VCaP (cell line): ENCODE measurements around the gene ZC3H7A.

Experiments used
- H3K27ac ChIP-seq: fragments of 450-650 bp; 2 replicates; pipeline ENCODE4 v1.5.1; 2017
- TF ChIP-seq, protein P1 (sequence below): fragments of 450-650 bp; conservative IDR thresholded peaks from 2 replicates; pipeline ENCODE4 v1.5.1; 2017; ENCODE audit warnings: mild to moderate bottlenecking, moderate library complexity

Gene ZC3H7A

DNA sequence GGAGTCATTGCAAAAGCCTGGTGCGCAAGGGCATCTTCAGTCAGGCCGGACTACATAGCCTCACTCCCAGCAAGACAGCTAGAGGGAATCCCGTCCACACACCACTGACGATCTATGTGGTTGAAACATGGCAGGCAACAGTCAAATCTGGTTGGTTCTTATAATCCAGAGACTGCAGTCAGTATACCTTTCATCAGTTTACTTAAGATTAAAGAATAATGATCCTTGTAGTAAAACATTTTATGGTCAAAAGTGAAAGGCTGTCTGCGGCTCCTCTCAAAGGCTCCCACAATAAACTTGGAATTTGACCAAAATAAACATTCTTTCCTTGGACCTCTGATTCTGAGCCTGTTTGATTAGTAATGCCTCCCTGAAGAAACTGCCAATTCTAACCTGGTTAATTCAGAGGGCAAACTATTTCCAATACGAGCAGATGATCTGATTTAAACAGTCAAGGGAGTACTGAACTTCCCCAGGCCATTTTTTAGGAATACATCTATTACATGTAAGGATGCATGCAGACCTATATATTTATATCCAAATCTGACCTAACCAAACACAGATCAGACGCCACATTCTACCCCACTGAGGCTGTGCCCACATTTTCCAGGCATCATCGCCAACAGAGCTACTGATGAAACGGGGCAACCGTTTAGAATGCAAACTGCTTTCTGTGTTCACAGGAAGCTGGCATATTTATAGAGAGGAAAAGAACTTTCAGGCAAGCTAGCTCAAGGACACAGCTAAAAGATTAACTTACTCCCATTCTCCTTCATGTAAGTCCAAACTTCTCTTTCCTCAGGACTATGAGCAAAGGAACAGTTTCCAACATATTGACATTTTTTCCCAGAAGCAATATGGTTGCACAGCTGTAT, 39.1 kb downstream of the ZC3H7A start:
- H3K27ac ChIP-seq: peak overlapping the region; percentile 70
- TF ChIP-seq, protein P1, sequence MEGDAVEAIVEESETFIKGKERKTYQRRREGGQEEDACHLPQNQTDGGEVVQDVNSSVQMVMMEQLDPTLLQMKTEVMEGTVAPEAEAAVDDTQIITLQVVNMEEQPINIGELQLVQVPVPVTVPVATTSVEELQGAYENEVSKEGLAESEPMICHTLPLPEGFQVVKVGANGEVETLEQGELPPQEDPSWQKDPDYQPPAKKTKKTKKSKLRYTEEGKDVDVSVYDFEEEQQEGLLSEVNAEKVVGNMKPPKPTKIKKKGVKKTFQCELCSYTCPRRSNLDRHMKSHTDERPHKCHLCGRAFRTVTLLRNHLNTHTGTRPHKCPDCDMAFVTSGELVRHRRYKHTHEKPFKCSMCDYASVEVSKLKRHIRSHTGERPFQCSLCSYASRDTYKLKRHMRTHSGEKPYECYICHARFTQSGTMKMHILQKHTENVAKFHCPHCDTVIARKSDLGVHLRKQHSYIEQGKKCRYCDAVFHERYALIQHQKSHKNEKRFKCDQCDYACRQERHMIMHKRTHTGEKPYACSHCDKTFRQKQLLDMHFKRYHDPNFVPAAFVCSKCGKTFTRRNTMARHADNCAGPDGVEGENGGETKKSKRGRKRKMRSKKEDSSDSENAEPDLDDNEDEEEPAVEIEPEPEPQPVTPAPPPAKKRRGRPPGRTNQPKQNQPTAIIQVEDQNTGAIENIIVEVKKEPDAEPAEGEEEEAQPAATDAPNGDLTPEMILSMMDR: no peak

DNA sequence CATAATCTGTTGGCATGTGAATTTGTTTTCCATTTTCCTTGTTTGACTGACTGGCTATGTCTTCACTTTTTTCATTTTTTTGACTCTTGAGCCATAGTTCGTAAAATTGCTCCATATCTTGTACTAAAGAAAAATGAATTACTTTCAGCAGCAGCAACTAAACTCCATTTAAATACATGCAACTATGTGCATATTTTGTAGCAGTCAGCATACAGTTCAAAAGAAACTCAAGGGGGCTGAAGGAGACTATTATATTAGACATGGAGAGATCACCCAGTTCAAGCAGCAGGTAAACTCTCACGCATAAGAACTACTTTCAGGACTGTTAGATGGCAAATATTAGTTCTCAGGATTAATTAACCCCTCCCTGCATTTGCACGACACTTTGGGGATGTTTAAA, 40.8 kb downstream of the ZC3H7A start:
- peak overlapping the region; percentile 70 for H3K27ac ChIP-seq
- TF ChIP-seq, protein P1: no peak

DNA sequence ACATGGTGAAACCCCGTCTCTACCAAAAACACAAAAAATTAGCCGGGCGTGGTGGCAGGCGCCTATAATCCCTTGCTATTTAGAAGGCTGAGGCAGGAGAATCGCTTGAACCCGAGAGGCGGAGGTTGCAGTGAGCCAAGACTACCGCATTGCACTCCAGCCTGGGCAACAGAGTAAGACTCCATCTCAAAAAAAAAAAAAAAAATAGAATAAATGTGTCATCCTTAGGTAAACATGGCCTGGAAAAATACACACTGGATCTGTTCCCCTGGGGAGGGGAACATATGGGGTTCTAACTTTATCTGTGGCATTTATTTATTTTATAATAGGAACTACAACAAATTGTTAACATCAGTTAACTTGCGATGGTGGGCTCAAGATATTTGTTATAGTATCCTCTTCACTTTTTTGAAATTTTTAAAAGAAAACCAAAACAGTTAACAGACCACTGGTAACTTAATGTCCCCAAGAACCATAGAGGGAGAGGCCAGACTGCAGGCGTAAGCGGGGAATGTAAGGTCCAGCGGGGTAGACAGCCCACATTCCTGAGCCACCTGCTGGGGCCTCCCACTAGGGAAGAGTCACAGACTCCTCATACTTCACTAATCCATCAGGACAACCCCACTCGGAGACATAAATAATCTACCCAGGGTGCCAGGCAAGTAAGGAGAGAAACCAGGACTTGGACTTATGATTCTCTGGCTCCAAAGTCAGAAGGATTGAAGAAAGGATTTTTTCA, 41.9 kb downstream of the ZC3H7A start:
- no peak overlapping the region for H3K27ac ChIP-seq
- TF ChIP-seq, protein P1: no peak

DNA sequence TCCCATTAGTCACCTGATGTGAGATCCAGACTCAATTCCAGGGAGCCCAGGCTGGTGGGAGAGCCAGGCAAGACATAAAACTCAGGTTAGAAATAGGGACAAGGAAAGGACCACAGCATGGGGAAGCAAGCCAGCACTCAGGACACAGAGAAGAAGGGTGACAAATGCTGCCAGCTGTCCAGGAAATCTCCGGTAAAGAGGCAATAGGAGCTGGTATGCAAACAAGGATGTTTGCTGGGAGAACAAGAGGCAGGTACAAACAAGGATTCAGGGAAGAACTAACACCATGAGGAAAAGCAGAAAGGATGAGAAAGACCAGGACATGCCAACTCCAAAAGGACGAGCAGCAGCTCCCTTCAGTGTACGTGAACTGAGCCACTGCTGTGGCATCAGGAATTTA, 44.2 kb downstream of the ZC3H7A start:
- TF ChIP-seq, protein P1: no peak
- peak overlapping the region; percentile 60 for H3K27ac ChIP-seq

DNA sequence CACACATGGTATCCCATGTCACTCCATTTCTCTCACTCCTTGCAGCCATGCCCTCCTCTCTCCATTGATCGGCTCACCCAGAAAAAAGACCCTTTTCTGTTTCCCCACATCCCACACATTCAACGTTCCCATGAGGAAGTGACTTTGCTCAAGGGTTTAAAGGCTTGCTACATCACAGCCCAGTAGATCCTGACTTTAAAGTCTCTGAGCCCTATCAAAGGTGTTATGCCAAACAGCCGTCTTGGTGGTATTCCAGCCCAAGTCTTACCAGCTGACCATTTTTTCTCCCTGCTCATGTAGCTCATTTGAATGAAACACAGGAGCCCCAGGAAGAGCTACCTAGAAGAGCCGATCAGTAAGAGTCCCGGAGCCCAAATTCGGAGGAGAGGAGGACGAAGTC, 47.0 kb downstream of the ZC3H7A start:
- TF ChIP-seq, protein P1: no peak
- H3K27ac ChIP-seq: no peak overlapping the region

DNA sequence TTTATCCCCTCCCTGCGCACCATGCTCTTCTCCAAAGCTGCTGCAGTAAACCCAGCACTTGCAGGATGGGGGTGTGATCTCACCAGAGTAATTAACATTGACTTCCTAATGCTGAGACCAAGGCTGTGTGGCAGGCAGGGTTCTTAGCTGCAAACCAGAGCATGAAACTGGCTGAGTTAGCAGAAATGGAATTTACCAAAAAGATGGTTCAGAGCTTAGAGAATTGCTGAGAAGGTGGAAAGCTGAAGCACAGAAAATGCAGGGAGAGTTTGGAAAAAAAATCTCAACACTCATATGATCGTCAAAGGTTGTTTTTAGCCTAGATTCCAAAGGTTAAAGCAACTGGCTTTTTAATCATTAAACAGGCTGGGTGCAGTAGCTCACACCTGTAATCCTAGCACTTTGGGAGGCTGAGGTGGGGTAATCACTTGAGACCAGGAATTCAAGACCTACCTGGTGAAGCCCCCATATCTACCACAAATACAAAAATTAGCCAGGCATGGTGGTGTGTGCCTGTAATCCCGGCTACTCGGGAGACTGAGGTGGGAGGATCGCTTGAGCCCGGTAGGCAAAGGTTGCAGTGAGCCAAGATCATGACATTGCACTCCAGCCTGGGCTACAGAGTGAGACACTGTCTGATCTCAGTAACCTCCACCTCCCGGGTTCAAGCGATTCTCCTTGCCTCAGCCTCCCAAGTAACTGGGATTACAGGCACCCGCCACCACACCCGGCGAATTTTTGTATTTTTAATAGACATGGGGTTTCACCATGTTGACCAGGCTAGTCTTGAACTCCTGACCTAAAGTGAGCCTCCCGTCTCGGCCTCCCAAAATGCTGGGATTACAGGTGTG, 48.4 kb downstream of the ZC3H7A start:
- H3K27ac ChIP-seq: no peak overlapping the region
- TF ChIP-seq, protein P1: no peak

DNA sequence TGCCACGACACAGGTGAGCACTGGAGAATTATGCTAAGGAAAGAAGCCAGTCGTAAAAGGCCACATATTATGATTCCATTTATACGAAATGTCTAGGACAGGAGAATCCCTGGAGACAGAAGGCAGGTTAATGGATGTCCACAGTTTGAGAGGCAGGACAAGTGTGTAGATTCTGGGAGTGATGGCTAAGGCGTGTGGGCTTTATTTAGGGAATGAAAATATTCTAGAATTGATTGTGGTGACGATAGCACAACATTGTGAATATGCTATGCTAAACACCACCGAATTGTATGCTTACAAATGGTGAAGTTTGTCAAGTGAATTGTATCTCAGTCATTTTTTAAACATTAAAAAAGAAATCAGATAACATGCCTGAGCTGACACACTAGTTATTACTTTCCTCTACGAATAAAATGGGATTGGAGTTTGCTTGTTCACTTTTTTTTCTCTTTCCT, 49.1 kb downstream of the ZC3H7A start:
- TF ChIP-seq, protein P1: no peak
- no peak overlapping the region for H3K27ac ChIP-seq
